Measurements from ENCODE around the gene RYR2.

GRCh38 chr1:237760951-237761350 lies 719.0 kb downstream of the RYR2 start:
- TF ChIP-seq CTCF (conservative IDR thresholded peaks at IDR 0.05; ENCODE audit: low read depth, low read length) (no peak), EZH2 (IDR thresholded peaks at IDR 0.05; ENCODE audit: borderline replicate concordance, low read depth, low read length, poor library complexity, severe bottlenecking) (no peak)

Data from A673 (cell line).